GM19328 (cell line): ENCODE data around the gene RGPD8.
A peak's percentile ranks its signal among the peaks of the same experiment; 100 is the strongest.
"Not testable (repeated sequence)": the region's sequence is repeated elsewhere in the genome, so short reads cannot be mapped to it uniquely, and the experiment has no call there.

Experiments
- ATAC-seq: cut with Tn5 transposase; IDR thresholded peaks from one replicate; pipeline ENCODE4 v1.9.1; 2021; ENCODE audit warnings: mild to moderate bottlenecking, moderate library complexity; ENCODE audit not compliant: unreplicated experiment

Gene RGPD8

DNA sequence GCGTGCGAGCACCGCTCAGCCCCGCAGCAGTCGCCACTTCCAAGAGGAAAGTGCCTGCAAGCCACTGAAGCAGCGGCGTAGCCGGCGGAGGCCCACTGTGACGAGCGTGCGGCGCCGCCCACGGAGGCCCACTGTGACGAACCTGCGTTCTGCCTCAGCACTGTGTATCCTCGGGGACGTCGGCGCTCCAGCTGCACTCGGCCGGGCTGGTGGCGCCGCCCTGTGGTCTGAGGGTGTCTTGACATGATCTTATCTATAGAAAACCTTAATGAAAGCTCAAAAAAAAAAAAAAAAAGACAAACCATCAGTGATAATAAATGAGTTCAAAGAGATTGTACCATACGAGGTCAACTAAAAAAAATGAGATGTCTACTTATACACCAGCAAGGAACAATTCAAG, at the start of gene RGPD8:
TSS of gene RGPD8 (minus strand) at position 166 of the 400 bp plus-strand sequence. CDS start 192 bp downstream, outside the sequence.
- ATAC-seq, result peak; percentile 93

DNA sequence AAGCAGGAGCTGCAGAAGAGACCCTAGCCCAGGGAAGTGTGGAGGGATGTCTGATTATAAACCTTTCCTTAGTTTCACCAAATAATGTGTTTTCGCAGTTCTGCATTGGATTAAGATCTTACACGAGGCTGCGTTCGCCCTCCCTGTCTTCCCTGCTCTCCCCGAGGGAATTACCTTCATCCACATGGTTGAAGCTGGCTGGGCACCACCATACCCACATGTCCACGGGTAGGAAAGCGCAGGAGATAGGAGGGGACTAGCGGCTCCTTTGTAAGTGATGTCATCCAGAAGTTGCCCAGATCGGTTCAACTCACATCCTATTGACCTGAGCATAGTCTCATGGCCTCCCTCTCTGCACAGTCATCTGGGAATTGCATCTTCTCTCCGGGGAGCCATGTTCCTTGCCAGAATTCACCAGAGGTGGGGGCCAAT, 49.6 kb upstream of the RGPD8 start:
- ATAC-seq, result no peak

DNA sequence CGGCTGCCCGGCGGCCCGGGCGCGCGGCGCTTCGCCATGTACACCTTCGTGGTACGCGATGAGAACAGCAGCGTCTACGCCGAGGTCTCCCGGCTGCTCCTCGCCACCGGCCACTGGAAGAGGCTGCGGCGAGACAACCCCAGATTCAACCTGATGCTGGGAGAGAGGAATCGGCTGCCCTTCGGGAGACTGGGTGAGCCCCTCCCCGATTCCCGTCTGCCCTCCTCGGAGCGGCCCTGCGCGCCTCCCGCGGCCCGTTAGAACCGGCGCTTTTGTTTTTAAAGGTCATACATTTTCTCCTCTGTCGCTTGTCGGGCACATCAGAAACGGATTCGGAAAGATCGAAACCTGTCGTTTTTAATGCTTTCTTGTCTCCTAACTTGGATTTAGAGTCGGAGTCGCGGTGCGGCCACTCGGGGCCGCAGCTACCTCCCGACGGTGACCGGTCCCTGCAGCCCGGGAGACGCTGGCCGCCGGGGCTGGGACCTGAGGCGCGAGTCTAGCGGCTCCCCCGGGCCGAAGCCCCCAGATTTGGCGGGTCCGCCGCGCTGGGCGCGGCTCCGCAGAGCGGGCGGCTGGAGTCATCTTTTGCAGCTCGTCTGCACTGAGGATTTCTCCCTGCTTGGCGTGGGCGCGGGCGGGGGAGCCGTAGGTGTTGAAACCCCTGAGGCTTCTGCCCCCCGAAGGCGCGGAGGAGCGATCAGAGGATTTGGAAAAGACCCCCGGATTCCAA, 49.0 kb upstream of the RGPD8 start:
- ATAC-seq, result no peak

DNA sequence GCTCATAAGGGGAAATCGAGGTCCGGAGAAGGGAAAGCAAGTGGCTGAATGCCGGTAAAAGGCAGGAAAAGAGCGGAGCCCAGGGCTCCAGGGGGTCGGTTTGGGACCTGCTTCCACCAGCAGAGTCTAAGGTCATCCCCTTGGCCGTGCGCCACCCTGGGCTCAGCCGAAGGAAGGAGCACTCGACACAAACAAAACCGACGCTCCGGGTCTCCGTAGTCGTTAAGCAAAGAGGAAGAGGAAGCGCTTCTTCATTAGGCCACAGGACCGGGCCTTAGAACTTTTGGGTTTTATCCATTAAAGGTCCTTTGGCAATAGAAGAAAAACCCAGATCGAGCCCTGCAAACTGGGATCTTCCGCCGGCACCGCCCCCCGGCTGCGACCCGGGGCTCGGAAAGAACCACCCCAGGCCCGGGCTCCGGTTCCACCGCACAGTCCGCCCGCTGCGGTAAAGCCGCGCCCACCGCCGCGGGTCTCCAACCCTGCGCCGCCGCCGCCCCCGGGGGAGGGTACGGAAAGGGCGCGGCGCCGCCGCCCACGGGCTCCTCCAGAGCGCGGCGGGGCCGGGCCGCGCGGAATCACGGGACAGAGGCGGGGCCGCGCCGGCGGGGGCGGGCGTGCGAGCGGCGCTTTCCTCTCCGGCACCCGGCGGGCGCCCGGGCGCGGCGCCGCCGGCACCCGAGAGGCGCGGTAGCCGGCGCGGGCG, 48.2 kb upstream of the RGPD8 start, which contains the start of gene TTL:
TSS of gene TTL (plus strand) at position 629 of the 706 bp plus-strand sequence. CDS start 189 bp downstream, outside the sequence.
- peak; percentile 65 for ATAC-seq

DNA sequence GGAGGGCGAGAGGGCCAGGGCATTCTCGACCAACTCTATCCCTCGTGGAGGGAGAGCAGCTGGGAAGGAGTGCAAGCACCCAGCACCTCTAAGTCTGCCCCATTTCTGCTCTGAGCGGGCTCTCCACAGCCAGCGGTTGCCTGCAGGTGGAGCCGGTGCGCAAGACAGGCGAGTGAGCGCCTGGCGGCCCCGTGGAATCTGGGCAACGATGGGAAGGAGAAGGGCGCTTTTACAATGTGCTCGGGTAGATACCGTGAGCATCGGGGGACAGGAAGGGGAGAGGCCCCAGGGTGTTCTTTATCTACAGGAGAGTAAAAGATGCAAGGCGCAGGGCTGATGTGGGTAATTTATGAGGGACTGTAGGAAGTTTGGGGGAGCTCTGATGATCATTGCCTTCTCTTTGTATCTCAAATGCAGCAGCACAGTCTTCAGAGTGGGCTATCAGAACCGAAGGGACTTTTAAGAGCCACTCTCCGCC, 47.6 kb upstream of the RGPD8 start:
- peak; percentile 62 for ATAC-seq

DNA sequence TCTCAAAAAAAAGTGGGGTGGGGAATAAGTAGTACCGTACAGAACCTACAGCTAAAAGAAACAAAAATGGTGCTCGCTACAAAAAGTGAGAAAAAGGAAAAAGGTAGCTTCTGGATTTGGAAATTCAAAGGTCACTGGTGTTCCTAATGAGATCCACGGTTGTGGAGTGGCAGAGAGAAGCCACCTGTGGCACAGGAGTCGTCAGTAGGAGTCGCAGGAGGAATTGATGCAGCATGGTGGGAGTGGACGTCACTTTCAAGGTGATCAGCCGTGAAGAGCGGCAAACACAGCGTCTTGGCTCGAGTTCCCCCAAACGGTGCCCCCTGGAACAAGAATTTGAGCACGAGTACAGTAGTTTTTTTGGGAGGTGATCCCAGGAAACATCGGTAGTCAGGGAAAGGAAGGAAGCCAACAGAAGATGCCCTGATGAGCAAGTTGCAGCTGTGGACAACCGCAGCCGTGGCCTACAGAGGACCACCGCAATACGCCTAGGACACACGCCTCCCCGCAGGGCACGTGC, 47.1 kb upstream of the RGPD8 start:
- ATAC-seq, result no peak

DNA sequence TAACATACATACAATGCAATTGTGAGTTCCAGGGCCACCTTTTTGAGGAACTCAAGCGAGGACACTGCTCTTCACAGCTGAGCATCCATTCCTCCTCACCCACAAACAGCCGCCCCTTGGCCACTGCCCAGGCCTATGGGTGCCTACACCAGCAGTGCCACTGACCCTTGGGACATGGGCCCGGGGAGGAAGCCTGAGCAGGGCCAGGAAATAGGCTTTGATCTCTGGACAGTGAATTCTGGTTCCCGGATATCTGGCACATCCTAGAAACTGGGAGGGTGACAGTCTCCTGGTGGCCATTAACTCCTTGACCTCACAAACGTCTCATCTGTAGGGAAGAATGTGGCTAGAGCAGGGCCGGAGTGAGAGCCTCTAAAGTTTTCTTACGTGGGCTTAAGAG, 43.0 kb upstream of the RGPD8 start:
- ATAC-seq, result no peak

DNA sequence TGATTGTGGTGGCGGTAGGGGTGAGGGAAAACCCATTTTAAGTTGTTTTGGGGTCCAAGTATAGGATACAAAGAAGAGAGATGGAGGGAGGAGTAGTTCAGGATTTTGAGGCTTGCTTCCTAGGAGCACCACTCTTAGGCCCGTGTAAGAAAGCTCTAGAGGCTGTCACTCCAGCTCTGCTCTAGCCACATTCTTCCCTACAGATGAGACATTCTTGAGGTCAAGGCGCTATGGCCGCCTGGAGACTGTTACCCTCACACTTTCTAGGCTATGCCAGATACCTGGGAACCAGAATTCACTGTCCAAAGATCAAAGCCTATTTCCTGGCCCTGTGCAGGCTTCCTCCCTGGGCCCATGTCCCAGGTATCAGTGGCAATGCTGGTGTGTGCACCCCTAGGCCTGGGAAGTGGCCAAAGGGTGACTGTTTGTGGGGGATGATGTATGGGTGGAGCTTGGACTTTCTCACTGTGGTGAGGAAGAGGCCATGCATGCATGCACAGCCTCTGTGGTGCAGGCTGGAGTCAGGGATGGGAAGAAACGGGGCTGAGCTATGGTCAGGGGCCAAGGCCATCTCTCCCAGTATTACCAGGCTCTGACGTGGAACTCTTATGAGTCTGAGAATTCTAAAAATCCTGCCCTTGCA, 41.5 kb upstream of the RGPD8 start:
- ATAC-seq, result no peak

DNA sequence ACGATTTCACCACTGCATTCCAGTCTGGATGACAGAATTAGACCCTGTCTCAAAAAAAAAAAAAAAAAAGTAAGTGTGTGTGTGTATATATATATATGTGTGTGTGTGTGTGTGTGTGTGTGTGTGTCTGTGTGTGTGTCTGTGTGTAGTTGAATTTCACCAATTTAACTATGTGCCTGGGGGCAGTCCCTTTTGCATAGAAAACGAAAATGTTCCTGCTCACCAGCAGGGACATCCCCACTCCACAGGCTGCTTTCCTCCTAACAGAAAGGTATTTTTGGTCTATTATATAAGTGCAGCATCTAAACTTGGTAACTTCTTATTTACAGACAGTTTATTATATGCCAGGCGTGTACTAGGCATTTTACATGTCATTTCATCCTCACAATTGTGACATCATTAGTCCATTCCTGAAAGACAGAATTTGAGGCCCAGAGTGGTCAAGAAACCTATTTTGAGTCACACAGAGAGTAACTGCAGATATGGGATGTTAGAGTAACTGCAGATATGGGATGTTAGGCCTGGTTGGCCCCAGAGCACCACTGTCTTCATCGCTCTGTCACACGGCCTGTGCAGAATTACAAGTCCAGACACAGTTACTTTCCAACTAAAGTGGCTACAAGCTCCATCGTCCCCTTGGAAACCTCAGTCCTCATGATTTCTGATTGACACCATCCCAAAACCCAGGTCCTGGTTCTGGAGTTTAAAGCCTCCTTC, 39.3 kb upstream of the RGPD8 start:
- no peak for ATAC-seq

DNA sequence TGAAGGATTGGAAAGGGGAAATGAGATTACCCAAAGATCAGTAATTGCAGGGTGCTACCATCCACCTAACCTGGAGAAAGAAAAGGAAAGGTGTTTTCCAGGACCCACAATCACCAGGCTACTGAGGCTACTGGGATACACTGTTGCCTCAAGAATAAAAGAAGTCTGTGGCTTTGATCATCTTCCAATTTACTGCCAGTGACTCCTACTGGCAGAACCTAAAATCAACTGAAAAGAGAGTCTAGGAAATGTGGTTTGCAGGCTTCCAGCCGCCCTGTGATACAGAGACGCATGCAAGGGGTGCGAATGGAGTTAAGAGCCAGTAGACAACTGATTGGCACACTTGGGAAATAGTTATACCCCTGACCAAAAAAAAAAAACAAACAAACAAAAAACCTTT, 31.9 kb upstream of the RGPD8 start:
- no peak for ATAC-seq

DNA sequence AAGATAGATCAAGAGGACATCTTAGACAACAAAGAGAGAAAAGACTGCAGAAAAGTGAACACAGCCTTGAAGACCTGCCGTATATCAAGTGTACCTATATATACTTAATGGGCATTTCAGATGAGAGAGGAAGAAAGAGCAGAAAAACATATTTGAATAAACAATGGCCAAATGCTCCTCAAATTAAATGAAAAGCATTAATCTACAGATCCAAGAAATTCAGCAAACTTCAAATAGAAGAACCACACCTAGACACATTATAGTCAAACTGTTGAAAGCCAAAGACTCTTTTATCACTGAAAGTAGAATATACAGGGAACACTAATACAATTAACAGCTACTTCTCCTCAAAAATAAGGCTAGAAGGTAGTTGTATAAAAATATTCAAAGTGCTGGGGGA, 29.8 kb upstream of the RGPD8 start:
- ATAC-seq, result no peak

DNA sequence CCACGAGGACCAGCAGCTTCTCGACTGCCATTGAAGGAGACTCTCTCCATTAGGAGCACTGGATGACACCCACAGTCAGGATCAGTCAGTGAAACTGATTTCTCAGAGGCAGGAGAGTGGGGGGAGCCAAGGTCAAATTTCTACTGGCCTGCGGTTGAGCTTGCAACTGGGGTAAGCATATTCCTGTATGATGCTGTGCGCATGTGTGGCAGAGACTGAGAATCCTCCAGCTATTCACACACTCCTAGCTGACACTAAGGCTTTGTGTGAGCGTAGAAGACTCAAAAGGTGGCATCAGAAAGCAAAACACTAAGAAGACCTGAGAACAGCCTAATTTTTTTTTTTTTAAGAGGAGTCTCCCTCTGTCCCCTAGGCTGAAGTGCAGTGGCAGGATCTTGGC, 28.7 kb upstream of the RGPD8 start:
- ATAC-seq, result no peak

DNA sequence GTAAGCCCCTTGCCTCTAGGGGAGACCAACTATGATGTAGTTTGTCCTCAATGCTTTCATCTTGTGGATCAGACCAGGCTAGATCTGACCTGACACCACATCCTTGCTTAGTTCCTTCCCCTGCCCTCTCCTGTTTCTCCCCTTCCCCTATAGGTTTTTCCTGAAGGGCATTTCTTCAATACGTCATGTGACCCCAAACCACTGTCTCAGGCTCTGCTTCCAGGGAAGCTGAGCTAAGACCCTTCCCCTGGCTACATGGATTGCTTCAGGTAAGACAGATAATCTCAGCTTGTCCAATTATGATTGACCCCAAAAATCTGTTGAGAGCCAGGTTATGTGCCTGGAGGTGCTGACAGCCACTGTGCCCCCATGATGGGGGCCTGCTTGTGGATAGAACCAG, 25.9 kb upstream of the RGPD8 start:
- ATAC-seq, result no peak

DNA sequence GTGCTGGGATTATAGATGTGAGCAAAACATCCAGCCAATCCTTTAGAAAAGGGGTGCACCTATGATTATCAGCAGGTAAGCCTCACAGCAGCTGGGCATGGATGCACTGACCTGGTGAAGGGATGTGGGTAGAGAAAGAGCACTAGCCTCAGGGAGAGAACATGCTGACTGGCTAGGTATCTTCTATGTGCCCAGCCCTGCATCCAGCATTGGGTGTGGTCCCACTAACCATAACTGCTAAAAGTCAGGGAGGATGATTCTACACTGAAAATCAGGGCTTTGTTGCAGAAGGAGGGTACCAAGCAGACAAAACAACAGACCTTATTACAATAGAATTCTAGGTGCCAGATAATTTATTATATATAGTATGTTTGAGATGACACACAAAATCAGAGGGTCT, 21.1 kb upstream of the RGPD8 start:
- no peak for ATAC-seq

DNA sequence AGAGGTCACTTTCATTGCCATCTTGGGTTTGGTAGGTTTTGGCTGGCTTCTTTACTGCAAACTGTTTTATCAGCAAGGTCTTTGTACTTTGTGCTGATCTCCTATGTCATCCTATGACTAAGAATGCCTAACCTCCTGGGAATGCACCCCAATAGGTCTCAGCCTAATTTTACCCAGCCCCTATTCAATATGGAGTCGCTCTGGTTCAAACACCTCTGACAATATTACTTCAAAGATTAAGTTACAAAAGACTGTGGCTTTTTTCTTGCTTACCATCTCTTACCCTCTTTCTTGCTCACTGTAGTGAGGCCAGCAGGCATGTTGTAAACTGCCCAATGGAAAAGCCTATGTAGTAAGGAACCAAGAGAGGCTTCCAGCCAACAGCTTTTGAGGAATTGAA, 17.9 kb upstream of the RGPD8 start:
- ATAC-seq, result no peak

DNA sequence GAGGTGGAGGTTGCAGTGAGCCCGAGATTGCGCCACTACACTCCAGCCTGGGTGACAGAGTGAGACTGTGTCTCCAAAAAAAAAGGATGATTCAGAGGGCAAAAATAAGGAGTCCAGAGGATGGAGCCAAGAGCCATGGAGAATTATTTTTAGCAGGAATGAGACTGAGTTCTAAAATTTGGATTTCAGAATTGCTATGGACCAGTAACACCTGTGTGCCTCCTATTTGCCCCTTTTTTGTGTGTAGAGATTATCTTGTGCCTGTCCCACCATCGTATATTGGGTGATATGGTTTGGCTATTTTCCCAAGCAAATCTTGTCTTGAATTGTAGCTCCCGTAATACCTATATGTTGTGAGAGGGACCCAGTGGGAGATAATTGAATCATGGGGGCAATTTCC, 16.4 kb upstream of the RGPD8 start:
- no peak for ATAC-seq

DNA sequence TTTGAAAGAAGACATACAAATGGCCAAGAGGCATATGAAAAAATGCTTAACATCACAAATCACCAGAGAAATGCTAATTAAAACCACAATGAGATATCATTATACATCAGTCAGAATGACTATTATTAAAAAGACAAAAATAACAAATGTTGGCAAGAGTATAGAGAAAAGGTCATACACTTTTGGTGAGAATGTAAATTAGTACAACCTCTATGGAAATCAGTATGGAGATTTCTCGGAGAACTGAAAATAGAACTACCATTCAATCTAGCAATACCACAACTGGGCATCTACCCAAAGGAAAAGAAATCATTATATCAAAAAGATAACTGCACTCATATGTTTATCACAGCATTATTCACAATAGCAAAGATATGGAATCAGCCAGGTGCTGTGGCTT, 10.8 kb upstream of the RGPD8 start:
- ATAC-seq, result not testable (repeated sequence)

DNA sequence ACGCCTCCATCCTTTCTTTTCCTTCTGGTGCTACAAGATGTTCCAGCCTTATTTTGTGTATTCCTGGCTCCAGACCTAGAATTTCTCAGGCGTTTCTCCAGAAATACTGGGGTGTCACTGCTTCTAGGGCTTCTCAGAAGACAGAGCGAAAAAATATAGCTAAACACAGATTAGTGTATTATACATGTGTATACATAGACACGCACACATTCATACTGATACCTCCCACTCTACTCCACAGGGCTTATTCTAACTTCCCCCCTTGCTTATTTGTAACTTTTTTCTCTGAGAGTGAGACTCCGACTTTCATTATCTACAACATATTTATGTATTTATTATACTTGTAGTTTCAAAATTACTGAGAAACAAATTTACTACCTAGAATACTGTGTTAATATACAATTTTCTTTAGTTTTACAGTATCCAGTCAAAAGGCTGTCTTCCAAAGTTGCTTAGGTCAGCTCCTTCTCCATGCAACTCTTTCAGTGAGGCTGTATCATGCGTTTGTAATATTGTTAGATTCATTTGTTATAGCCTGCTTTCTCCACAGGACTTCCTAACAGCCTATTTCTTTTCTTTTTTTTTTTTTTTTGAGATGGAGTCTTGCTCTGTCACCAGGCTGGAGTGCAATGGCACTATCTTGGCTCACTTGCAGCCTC, 5.3 kb upstream of the RGPD8 start:
- ATAC-seq, result not testable (repeated sequence)

DNA sequence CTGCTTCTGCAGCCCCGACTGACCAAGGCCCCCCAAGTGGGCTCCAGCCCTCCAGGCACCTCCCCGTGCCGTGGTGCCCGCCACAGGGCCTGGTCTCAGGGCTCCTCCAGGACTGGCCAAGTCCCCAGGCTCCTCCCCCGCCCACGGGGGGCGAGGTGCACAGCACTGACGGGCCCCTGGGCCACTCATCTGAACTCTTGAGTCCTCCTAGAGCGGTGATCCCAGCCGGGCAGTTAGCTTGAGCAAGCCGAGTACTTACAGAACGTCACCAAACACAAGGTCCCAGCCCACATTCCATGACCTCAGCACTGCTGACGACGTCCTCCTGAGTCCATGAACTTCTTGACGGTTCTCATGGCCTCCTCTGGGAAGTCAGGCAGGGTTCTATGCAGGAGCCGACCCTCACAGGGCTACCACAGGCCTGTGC, 4.0 kb upstream of the RGPD8 start:
- not testable (repeated sequence) for ATAC-seq

DNA sequence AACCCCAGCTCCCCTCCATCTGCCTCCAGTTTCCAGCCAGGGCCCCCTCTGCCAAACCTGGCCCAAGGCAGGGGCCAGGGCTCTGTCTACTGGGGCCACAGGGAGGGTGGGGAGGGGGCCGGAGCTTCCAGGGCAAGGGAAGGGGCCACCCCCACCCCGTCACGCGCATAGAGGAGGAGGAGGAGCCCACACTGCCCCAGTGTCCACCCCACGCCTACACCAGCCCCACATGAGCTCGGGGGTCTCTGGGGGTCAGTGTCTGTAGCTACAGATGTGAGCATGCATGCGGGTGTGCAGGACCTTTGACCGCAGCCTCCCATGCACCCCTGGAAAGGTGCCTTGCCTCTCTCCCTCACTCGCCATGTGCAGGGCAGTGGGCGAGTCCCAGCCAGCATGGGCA, 3.5 kb upstream of the RGPD8 start:
- not testable (repeated sequence) for ATAC-seq
